Placental epithelial cell (primary cell): Measurements from ENCODE around the gene GCN1. TPM values are rescaled to one million over a fixed set of nuclear protein-coding genes. Genes with fewer than 3 reads are reported as not detected.

Experiments
- small RNA-seq: library from RNA; depleted of rRNA; stranded (forward); fragments of <200 nt; gene quantifications from one replicate; pipeline ENCODE3, GENCODE V24; 2012
- total RNA-seq: library from RNA; depleted of rRNA; stranded (reverse); fragments of >200 nt; gene quantifications from 2 replicates; pipeline ENCODE4 v1.2.3, GENCODE V29; 2012

The GCN1 gene
- total RNA-seq = 167 and 188 TPM in 2 replicates

DNA sequence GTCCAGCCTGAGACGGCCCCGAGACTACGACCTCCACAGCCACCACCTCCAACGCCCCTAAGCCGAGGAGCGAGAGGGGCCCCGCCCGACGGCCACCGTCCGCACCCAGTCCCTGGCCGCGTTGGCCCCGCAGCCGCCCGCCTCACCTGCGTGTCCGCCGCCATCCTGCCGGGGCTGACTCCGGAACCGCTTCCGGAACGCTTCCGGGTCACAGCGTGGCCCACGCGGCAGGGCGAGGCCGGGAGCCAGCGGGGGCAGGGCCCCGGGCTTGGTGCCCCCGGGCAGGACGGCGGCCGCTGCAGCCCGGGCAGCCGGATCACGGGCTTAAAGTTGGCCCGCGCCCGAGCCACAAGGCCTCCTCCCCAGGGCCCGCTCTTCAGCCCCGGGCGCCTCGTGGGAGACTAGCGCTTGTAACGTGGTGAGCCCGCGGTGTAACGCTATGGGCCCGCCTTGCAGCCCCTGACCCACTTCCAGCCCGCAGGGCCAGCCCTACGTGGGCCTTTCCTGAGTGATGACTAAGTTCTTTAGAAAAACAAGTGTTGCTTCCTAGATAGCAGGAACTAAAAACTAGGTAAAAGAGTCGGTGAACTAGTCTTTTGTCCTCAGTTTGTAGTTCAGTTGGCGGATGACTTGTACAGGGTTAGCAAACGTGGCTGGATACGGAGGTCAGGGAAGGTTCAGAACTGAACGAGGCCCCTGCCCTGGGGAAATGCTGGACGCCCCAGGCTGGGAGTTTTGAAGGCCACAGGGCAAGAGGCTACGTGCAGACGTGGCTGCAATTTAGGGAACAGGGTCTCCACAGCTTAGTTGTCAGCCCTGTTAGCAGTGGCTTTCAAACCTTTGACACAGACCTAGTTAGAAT is at the start of gene GCN1:
TSS of gene GCN1 (minus strand) at position 182 of the 862 bp plus-strand sequence. CDS start at position 164, 18 bp downstream.

DNA sequence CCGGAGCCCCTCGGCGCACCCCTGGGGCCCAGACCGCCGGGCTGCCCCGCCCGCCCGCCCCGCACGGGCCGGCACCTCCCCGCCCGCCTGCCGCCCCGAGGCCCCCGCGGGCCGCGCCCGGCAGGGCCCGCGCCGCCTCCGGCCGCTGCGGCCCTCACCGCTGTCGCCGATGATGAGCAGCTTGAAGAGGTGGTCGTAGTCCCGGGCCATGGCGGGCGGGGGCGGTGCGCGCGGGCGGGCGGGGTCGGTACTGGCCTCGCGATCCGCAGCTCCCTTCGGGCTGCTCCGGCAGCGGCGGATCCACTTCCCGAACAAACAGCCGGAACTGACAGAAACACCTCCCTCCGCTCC is 78.1 kb downstream of the GCN1 start, which contains the start of gene RAB35:
TSS of gene RAB35 (minus strand) at position 313 of the 351 bp plus-strand sequence. CDS start at position 210, 103 bp downstream.

Small RNA genes lying within 50 kb of the gene (small RNA-seq; reads per million reads assigned to genes)
- gene MIR4498 = 0.32 reads per million, percentile 8 among the genes with 10 or more reads in this experiment

Other genes with a start within 250 kb of the GCN1 start
- 3.1 and 6.5 TPM in 2 replicates for gene BICDL1, start 205.5 kb downstream of the GCN1 start, total RNA-seq
- 21.2 and 26.4 TPM in 2 replicates for gene RAB35, start 78.0 kb downstream of the GCN1 start, total RNA-seq
- gene RPLP0, start 6.4 kb upstream of the GCN1 start, total RNA-seq = 2,345 and 3,756 TPM in 2 replicates
- 172 and 251 TPM in 2 replicates for gene PXN, start 71.0 kb upstream of the GCN1 start, total RNA-seq
- under 0.01 TPM in 2 replicates for gene RNU4-2, start 97.2 kb upstream of the GCN1 start, total RNA-seq
- gene RNU4-1, start 98.5 kb upstream of the GCN1 start, total RNA-seq = under 0.01 TPM in 2 replicates
- gene SIRT4, start 107.6 kb upstream of the GCN1 start, total RNA-seq = 0.98 and 3.5 TPM in 2 replicates
- gene PLA2G1B, start 133.1 kb upstream of the GCN1 start, total RNA-seq = not detected in 2 replicates
- 0.39 TPM in 1 of 2 replicates, not detected in the other for gene MSI1, start 174.4 kb upstream of the GCN1 start, total RNA-seq
- gene COX6A1, start 243.4 kb upstream of the GCN1 start, total RNA-seq = 269 and 480 TPM in 2 replicates